ENCODE measurements around the gene CNGA2. TPM values are rescaled to one million over a fixed set of nuclear protein-coding genes. Genes with fewer than 3 reads are reported as not detected.

CNGA2 gene
- total and polyA plus RNA-seq, 9 of the 15 experiments (the other 6 are each of a cell fraction or from before 2014, with no cell fraction given), result not detected

DNA sequence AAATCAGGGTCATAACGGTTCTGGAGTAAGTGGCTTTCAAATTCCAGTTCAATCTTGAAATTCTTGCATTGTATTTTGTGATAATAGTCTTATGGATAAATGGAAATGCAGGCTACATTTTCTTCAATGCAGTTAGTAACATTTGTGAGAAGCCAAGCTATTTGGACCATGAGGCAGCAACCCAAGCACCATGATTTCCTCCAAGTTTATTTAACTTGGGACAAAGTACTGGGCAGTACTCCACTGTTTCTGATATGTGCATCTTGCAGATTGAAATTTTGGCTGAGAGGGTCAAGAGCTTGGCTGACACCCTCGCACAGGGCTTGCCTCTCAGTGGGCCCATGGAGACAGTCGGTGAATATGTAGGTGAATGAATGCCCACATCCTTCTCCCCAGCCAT lies 39.9 kb downstream of the CNGA2 start:
- POLR2A ChIA-PET, result no interaction called here
- H2AFZ ChIP-seq (ENCODE audit: low read depth, low read length), result no peak overlapping the region
- in situ Hi-C loops (cut with MboI), result no loop called here
- intact Hi-C loops (cut with micrococcal nuclease), result no loop called here
- H3K36me3 ChIP-seq (ENCODE audit: control insufficient read depth, insufficient read depth, low read length), result no peaks in the 10 kb centered on the region
- no peak overlapping the region for H3K4me3 ChIP-seq
- H3K9me3 ChIP-seq (replicated peaks; ENCODE audit: control insufficient read depth, insufficient read depth, low read depth, low read length), result no peaks in the 10 kb centered on the region
- no peak for FAIRE-seq
- H3K79me2 ChIP-seq (ENCODE audit: control insufficient read depth, insufficient read depth, low read length), result no peaks in the 10 kb centered on the region
- H4K20me1 ChIP-seq (replicated peaks; ENCODE audit: control insufficient read depth, insufficient read depth, low read length), result no peaks in the 10 kb centered on the region
- no peak for DNase-seq (ENCODE audit: extremely low read depth in 1 of 4, low spot score in 3 of 4)
- no TSS peak for BruUV-seq (replicated peaks)
- no peak overlapping the region for H3K4me2 ChIP-seq (ENCODE audit: insufficient read depth, low read length)
- no peaks in the 10 kb centered on the region for H3K4me1 ChIP-seq (replicated peaks in 1 of 2; ENCODE audit: control insufficient read depth in 2 of 2, insufficient read depth in 2 of 2, low read length in 2 of 2)
- no peak overlapping the region for H3K9ac ChIP-seq (ENCODE audit: insufficient read depth in 1 of 2, low read depth in 2 of 2, low read length in 2 of 2)
- no peak overlapping the region for H3K27ac ChIP-seq (ENCODE audit: extremely low read depth, low read depth, low read length)
- H3K27me3 ChIP-seq (ENCODE audit: control insufficient read depth in 2 of 2, insufficient read depth in 2 of 2, low read length in 2 of 2), result peaks cover 8 to 41% of the 10 kb centered on the region in 2 experiments; a peak in 3 of 5 replicates
- H3K9me1 ChIP-seq (ENCODE audit: control insufficient read depth, insufficient read depth, low read length), result no peaks in the 10 kb centered on the region
- no peak for ATAC-seq
- WGBS (ENCODE audit: insufficient coverage, low coverage, missing lambda C conversion rate), result 0% methylated on average over 3 of the region's 3 CpGs
- CTCF ChIA-PET (ENCODE audit: low intra/inter-chr PET ratio), result no interaction called here
- no peak for TF ChIP-seq STAT5B (CRISPR knock-in tag; IDR thresholded peaks at IDR 0.05)
- TF ChIP-seq, protein P1, sequence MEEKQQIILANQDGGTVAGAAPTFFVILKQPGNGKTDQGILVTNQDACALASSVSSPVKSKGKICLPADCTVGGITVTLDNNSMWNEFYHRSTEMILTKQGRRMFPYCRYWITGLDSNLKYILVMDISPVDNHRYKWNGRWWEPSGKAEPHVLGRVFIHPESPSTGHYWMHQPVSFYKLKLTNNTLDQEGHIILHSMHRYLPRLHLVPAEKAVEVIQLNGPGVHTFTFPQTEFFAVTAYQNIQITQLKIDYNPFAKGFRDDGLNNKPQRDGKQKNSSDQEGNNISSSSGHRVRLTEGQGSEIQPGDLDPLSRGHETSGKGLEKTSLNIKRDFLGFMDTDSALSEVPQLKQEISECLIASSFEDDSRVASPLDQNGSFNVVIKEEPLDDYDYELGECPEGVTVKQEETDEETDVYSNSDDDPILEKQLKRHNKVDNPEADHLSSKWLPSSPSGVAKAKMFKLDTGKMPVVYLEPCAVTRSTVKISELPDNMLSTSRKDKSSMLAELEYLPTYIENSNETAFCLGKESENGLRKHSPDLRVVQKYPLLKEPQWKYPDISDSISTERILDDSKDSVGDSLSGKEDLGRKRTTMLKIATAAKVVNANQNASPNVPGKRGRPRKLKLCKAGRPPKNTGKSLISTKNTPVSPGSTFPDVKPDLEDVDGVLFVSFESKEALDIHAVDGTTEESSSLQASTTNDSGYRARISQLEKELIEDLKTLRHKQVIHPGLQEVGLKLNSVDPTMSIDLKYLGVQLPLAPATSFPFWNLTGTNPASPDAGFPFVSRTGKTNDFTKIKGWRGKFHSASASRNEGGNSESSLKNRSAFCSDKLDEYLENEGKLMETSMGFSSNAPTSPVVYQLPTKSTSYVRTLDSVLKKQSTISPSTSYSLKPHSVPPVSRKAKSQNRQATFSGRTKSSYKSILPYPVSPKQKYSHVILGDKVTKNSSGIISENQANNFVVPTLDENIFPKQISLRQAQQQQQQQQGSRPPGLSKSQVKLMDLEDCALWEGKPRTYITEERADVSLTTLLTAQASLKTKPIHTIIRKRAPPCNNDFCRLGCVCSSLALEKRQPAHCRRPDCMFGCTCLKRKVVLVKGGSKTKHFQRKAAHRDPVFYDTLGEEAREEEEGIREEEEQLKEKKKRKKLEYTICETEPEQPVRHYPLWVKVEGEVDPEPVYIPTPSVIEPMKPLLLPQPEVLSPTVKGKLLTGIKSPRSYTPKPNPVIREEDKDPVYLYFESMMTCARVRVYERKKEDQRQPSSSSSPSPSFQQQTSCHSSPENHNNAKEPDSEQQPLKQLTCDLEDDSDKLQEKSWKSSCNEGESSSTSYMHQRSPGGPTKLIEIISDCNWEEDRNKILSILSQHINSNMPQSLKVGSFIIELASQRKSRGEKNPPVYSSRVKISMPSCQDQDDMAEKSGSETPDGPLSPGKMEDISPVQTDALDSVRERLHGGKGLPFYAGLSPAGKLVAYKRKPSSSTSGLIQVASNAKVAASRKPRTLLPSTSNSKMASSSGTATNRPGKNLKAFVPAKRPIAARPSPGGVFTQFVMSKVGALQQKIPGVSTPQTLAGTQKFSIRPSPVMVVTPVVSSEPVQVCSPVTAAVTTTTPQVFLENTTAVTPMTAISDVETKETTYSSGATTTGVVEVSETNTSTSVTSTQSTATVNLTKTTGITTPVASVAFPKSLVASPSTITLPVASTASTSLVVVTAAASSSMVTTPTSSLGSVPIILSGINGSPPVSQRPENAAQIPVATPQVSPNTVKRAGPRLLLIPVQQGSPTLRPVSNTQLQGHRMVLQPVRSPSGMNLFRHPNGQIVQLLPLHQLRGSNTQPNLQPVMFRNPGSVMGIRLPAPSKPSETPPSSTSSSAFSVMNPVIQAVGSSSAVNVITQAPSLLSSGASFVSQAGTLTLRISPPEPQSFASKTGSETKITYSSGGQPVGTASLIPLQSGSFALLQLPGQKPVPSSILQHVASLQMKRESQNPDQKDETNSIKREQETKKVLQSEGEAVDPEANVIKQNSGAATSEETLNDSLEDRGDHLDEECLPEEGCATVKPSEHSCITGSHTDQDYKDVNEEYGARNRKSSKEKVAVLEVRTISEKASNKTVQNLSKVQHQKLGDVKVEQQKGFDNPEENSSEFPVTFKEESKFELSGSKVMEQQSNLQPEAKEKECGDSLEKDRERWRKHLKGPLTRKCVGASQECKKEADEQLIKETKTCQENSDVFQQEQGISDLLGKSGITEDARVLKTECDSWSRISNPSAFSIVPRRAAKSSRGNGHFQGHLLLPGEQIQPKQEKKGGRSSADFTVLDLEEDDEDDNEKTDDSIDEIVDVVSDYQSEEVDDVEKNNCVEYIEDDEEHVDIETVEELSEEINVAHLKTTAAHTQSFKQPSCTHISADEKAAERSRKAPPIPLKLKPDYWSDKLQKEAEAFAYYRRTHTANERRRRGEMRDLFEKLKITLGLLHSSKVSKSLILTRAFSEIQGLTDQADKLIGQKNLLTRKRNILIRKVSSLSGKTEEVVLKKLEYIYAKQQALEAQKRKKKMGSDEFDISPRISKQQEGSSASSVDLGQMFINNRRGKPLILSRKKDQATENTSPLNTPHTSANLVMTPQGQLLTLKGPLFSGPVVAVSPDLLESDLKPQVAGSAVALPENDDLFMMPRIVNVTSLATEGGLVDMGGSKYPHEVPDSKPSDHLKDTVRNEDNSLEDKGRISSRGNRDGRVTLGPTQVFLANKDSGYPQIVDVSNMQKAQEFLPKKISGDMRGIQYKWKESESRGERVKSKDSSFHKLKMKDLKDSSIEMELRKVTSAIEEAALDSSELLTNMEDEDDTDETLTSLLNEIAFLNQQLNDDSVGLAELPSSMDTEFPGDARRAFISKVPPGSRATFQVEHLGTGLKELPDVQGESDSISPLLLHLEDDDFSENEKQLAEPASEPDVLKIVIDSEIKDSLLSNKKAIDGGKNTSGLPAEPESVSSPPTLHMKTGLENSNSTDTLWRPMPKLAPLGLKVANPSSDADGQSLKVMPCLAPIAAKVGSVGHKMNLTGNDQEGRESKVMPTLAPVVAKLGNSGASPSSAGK (IDR thresholded peaks at IDR 0.05), result no peak
- no peak for TF ChIP-seq THAP7 (CRISPR knock-in tag; IDR thresholded peaks at IDR 0.05)
- no peak for TF ChIP-seq NFYB (IDR thresholded peaks at IDR 0.05; ENCODE audit: extremely low read depth, insufficient read length)
- no peak for TF ChIP-seq RBBP5 (IDR thresholded peaks at IDR 0.05; ENCODE audit: borderline replicate concordance, insufficient read depth, low read length, poor library complexity, severe bottlenecking)
- no peak for TF ChIP-seq HDAC1 (IDR thresholded peaks at IDR 0.05)
- no peak for TF ChIP-seq U2AF1 (optimal IDR thresholded peaks at IDR 0.05; ENCODE audit: low read depth, low read length)
- TF ChIP-seq RAD51 (IDR thresholded peaks at IDR 0.05; ENCODE audit: borderline replicate concordance, low read depth), result no peak
- TF ChIP-seq, protein P2, sequence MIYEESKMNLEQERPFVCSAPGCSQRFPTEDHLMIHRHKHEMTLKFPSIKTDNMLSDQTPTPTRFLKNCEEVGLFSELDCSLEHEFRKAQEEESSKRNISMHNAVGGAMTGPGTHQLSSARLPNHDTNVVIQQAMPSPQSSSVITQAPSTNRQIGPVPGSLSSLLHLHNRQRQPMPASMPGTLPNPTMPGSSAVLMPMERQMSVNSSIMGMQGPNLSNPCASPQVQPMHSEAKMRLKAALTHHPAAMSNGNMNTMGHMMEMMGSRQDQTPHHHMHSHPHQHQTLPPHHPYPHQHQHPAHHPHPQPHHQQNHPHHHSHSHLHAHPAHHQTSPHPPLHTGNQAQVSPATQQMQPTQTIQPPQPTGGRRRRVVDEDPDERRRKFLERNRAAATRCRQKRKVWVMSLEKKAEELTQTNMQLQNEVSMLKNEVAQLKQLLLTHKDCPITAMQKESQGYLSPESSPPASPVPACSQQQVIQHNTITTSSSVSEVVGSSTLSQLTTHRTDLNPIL (CRISPR knock-in tag; IDR thresholded peaks at IDR 0.05), result no peak

Data from K562 (cell line).